RPMI8226 (cell line): ENCODE data around the gene GALNT12.

Experiments used
- DNase-seq: peaks from one replicate; pipeline ENCODE4 v3.0.0-alpha.2; 2015

GALNT12 gene

DNA sequence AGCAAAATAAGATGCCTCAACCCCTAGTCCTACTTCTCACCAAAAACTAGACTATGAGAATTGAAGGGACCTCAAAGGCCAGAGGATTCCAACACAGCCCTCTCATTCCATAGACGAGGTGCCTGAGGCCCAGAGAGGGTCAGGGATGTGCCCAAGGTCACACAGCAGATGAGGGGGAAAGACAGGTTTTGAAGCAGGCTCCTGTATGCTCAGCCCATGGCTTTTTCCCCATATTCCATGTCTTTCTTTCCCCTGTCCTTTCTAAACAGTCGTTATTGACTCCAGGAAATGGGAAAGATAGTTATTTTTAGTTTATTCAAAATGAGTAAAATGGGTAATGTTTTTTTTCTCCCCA lies 75.1 kb downstream of the GALNT12 start:
- no peak for DNase-seq

- no peak for DNase-seq
Observed at GRCh38 chr9:98883276-98883675, 75.8 kb downstream of the GALNT12 start.

DNA sequence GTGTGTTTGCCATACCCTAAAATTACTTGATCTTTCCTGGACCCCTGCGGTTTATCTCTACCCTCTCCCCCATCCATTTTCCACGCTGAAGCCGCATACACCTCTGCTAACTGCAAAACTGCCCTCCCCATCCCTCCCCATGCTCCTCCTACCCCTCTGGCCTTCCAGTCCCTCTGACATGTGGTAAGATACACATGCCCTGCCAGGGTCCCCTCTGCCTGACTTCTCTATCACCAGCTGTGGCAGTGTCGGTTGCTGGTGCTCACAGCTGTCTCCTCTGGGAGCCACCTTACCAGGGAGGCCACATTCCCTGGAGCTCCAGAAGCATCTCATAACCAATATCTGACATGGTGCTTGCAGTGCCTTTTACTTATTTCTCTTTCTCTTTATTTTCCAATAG lies 77.4 kb downstream of the GALNT12 start:
- DNase-seq = no peak

- no peak for DNase-seq
Observed at GRCh38 chr9:98885575-98886295, 78.3 kb downstream of the GALNT12 start.

DNA sequence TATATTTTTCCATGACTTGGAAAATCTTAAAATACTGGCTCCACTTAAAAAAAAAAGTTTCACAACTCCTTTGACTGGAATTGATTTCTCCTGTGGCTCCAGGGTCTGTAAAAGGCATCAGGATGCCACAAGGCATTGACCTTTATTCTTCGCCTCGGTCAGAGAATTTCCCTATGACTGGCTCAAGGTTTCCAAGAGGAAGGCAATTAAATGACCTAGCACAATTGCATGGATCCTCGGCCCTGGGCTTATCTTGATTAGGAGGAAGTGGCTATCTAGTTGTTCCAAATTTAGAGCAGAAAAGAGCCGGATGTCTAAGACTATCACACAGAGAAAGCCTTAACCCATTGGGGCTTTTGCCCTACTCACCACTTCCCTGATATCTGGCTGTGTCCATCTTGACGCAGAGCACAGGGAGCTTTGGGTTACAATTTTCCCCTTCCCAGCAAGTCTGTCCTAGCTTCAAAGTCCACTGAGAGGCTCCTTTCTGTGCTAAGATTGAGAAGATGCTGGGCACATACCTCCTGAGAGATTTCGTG lies 79.3 kb downstream of the GALNT12 start:
- DNase-seq = no peak

GRCh38 chr9:98887918-98888510 lies 80.5 kb downstream of the GALNT12 start:
- DNase-seq = no peak

- DNase-seq = no peak
Observed at GRCh38 chr9:98888801-98889421, 81.4 kb downstream of the GALNT12 start.

- DNase-seq = peak; percentile 95
Observed at GRCh38 chr9:98890256-98890655, 82.8 kb downstream of the GALNT12 start.

- no peak for DNase-seq
Observed at GRCh38 chr9:98892288-98892687, 84.8 kb downstream of the GALNT12 start.

DNA sequence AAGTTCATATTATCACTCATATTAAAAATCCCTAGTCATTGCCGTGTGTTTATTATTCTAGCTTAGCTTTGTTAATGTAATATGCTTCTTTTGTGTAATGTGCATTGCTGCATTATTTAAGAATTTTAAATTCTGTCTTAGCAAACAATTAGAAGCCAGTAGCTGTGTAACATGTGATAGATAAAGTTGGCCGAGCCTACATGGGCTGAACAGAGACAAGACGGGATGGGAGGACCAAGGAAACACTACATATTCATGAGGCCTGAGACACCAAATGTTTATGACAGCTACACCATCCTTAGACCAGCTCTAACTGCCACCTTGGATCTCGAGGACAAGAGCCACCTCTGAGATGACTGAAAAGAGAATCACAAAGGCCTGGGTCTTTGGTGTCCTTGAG lies 85.2 kb downstream of the GALNT12 start:
- DNase-seq = no peak

DNA sequence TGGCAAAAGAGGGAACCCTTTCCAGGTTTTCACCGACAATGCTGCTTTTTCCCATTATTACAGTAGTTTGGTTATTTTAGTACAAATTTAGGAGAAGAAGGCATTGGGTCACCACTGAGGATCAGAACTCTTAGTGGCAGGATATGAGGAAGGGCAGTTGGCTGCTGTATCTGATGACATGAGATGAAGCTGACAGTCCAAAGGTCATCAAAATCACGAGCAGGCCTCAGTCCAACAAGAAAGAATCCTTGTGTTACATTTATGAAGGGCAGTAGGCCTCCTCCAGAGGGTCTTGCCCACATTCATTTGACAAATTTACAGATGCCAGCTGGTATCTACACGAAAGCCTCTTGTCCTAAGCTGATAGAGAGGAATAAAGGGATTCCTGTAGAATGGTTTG lies 86.7 kb downstream of the GALNT12 start:
- DNase-seq = no peak

DNA sequence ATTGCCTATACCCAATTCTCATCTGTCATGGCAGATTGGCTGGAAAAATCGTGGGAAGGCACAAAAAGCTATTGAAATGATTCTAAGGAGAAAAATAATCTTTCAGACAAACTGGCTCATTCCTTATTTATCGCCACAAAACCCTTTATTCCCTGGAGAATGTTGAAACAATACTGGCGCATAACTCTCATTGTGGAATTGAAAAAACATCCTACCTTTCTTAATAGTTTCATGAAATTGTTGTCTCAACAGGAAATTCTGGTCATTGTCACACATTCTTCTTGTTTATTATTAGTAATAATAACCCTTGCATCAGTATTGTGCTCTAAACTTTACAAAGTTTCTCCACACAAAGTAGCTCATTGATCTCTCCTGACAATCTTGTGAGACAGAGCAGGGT lies 87.3 kb downstream of the GALNT12 start:
- no peak for DNase-seq

DNA sequence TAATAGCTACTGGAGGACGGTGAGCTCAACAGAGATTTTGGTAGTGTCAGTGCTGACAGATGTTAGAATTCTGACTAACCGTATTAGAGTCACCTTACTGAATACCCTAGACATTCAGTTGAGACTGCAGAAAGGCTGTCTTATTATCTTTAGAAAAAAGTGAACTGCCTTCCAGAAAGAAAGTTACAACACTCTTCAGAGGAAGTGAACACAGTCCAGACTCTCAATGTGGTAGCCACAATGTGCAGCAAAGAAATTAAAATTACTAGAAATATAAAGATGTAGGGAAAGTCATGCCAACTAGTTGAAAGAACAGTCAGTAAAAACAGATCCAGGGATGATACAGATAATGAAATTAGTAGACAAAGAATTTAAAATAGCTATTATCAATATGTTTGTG lies 89.2 kb downstream of the GALNT12 start:
- DNase-seq = no peak

- no peak for DNase-seq
Observed at GRCh38 chr9:98897745-98898144, 90.3 kb downstream of the GALNT12 start.

- peak; percentile 87 for DNase-seq
Observed at GRCh38 chr9:98899408-98900056, 92.1 kb downstream of the GALNT12 start.
